Epithelial cell of proximal tubule (primary cell): Measurements from ENCODE around the gene IGSF9. TPM values are rescaled to one million over a fixed set of nuclear protein-coding genes. Genes with fewer than 3 reads are reported as not detected.

Experiments
- DNase-seq: peaks from one replicate; pipeline ENCODE4 v3.0.0-alpha.2; 2011; ENCODE audit warnings: low read depth
- H3K4me3 ChIP-seq: 2 replicates; pipeline ENCODE4 v1.5.1; 2011; ENCODE audit warnings: low read depth, mild to moderate bottlenecking, low read length
- CTCF ChIP-seq: conservative IDR thresholded peaks from 2 replicates; pipeline ENCODE4 v1.5.1; 2012; ENCODE audit warnings: low read depth, mild to moderate bottlenecking, low read length
- total RNA-seq: library from RNA; depleted of rRNA; stranded (reverse); fragments of >200 nt; gene quantifications from 2 replicates; pipeline ENCODE4 v1.2.3, GENCODE V29; 2015

IGSF9 gene
- 1.4 and 2.0 TPM in 2 replicates for total RNA-seq

- no peak for TF ChIP-seq CTCF
- no peak for DNase-seq
- H3K4me3 ChIP-seq = peak within 1 kb of the TSS; percentile 14
These were observed at the start of gene IGSF9 for GRCh38 chr1:159945483-159946241. TSS of gene IGSF9 (minus strand) at chr1:159945613. CDS start at chr1:159943454, 2,159 bp downstream.

- no peak for DNase-seq
- H3K4me3 ChIP-seq = no peak overlapping the region
- no peak for TF ChIP-seq CTCF
These were observed 49.5 kb upstream of the IGSF9 start for GRCh38 chr1:159994896-159995295.

GRCh38 chr1:159993911-159994310, 48.5 kb upstream of the IGSF9 start:
- no peak for DNase-seq
- H3K4me3 ChIP-seq = no peak overlapping the region
- TF ChIP-seq CTCF = no peak

- DNase-seq = no peak
- TF ChIP-seq CTCF = no peak
- H3K4me3 ChIP-seq = no peak overlapping the region
These were observed 46.7 kb upstream of the IGSF9 start for GRCh38 chr1:159992161-159992560.

GRCh38 chr1:159991513-159991912, 46.1 kb upstream of the IGSF9 start:
- DNase-seq = no peak
- TF ChIP-seq CTCF = no peak
- H3K4me3 ChIP-seq = no peak overlapping the region

- no peak for DNase-seq
- H3K4me3 ChIP-seq = no peak overlapping the region
- TF ChIP-seq CTCF = no peak
These were observed 44.6 kb upstream of the IGSF9 start for GRCh38 chr1:159990005-159990404.

- no peak for TF ChIP-seq CTCF
- H3K4me3 ChIP-seq = no peak overlapping the region
- DNase-seq = no peak
These were observed 44.2 kb upstream of the IGSF9 start for GRCh38 chr1:159989581-159989980.
